ENCODE data around the gene CXCR6.

- TF ChIP-seq EZH2phosphoT487 (IDR thresholded peaks at IDR 0.05; ENCODE audit: unreplicated experiment) = no peak
- no peak for TF ChIP-seq POLR2AphosphoS5 (IDR thresholded peaks at IDR 0.05; ENCODE audit: low read depth)
These were observed 45.1 kb downstream of the CXCR6 start for GRCh38 chr3:45988362-45988761.

Data from GM23338 (cell line).